GM21723 (cell line): ENCODE results near the gene PSEN2.

ENCODE experiments used
- ATAC-seq: cut with Tn5 transposase; IDR thresholded peaks from one replicate; pipeline ENCODE4 v1.9.1; 2021; ENCODE audit warnings: mild to moderate bottlenecking, moderate library complexity; ENCODE audit not compliant: unreplicated experiment

Gene PSEN2

GRCh38 chr1:226884966-226885820 lies 14.8 kb downstream of the PSEN2 start:
- no peak for ATAC-seq

DNA sequence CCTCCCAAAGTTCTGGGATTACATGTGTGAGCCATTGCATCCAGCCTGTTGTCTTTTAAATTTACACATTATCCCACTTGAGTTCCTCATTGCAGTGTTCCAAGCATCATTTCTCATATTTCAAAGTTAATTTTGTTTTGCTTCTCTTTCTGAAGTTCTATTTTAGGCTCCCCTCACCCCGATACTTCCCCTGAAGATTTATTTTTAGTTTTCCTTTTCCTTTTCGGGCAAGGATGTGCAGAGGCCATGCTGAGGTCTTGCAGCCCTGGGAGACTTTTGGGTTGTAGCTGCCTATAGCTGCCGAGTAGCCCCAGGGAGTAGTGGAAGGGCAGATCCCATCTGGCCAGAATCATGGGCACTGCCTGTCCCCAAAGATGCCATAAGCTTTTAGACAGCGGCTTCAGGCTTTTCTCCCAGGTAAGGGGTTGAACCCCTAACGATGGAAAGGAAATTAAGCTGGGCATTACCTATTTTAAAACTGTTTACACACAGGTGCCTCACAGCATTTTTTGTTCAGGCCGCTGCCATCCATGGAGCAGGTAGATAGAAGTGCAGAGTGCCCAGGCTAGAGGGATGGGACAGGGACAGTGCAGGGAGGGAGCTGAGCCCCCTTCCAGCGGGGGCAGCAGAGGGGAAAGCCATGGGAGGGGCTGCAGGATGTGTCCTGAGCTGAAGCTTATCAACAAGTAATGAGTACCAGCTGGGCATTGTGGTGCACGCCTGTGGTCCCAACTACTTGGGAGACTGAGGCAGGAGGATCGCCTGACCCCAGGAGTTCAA lies 15.9 kb downstream of the PSEN2 start:
- ATAC-seq, result no peak

DNA sequence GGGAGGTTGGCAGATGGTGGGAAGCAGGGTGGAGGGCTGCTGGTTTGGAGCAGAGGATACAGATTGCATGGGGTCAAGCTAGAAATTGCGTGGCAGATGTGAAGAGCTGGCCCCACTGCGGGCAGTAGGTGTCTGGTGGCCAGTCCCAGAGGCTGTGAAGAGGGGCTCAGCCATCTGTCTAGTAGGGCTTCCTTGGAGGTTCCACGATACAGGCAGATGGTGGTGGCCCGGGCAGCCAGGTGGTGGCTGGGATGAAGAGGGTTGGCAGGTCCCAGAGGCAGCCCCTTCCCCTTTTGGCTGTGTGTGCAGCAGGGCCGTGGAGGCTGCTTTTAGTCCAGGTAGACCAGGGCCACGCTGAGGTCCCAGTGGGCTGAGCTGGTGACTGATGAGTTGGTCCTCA lies 16.6 kb downstream of the PSEN2 start:
- ATAC-seq, result no peak

DNA sequence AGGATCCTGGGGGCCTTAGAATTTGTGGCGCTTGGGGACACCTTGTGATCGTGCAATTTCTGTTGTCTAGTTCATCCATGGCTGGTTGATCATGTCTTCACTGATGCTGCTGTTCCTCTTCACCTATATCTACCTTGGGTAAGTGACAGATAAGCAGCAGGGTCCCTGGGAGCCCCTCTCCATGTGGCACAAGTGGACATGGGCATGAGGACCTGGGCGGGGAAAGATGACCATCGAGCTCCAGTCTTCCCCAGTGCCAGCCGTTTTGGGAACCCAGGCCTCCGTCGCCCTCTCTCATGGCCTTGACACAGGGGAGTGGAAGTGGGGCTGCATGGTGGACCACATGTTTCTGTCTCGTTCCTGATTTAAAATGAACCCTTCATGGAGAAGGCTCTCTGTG lies 17.6 kb downstream of the PSEN2 start:
- ATAC-seq, result no peak

DNA sequence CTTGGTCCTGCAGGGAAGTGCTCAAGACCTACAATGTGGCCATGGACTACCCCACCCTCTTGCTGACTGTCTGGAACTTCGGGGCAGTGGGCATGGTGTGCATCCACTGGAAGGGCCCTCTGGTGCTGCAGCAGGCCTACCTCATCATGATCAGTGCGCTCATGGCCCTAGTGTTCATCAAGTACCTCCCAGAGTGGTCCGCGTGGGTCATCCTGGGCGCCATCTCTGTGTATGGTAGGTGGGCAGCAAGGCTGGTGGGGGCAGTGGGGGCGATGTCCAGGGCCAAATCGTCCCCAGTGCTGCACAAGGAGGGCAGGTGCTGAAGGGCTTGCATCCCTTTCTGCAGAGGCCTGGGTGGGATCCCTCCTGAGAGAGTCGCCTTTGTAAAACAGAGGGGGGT lies 18.4 kb downstream of the PSEN2 start:
- no peak for ATAC-seq

- no peak for ATAC-seq
These were observed 19.4 kb downstream of the PSEN2 start for GRCh38 chr1:226889616-226890330.

- no peak for ATAC-seq
These were observed 20.1 kb downstream of the PSEN2 start for GRCh38 chr1:226890331-226891108.

- ATAC-seq, result no peak
These were observed 20.9 kb downstream of the PSEN2 start for GRCh38 chr1:226891346-226891745.

DNA sequence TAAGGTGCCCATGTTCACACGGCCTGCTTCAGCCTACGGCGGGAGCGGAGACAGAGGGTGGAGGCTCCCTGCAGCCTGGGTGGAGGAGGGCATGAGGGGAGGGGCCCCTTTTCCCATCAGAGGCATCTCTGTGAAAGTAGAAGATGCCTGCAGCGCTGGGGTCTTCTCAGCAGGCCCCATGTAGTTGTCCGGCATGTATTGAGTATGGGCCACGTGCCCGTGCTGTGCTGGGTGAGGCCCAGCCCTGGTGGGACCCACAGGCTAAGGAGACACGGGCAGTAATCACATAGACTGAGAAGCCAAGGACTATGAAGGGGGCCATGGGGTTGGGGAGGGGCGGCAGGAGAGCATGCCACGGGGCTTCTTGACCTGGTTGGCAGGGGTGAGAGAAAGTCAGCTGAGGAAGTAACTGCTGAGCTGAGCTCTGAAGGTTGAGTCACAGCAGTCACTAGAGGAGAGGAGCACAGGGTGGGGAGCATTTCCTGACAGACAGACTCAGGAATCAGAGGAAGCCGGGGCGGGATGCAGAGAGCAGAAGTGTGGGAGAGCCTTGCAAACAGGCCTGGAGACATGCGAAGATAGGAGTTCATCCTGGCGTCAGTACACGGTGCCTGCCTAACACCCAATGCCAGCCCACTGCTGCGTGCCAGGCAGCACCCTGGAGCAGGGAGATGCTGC lies 21.6 kb downstream of the PSEN2 start:
- no peak for ATAC-seq

DNA sequence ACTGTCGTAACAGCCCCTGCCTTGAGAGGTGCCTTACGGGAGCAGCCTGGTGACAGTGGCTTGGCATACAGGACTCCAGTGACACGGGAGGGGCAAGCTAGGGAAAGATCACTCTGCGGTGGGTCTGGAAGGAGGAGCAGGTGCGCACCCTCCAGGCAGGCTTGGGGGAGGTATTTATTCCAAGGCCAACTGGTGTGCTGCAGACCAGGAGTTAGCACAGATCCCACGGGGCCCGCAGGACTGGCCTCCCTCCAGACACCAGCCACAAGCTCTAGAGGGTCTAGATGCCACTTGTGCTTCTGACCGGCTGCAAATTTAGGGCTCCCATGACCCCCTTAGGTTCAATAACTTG lies 22.1 kb downstream of the PSEN2 start:
- ATAC-seq, result no peak

GRCh38 chr1:226893936-226894335 lies 23.5 kb downstream of the PSEN2 start:
- no peak for ATAC-seq

DNA sequence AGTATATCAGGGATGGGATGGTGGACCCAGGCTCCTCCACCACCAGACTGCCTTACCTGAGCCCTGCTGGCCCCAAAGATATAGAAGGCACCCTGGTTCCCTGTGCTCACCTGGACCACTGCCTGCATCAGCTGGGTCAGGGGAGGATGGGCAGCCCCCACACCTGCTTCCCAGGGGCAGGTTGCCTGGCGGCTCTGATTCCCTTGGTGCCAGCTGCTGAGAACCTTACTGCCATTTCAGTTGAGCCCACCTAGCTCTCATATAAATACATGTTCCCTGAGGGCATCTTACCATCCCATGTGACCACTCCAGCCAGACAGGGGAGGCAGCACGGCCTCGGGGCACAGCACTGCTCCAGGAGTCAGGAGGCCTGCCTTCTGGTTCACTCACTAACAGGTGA lies 24.4 kb downstream of the PSEN2 start:
- no peak for ATAC-seq

DNA sequence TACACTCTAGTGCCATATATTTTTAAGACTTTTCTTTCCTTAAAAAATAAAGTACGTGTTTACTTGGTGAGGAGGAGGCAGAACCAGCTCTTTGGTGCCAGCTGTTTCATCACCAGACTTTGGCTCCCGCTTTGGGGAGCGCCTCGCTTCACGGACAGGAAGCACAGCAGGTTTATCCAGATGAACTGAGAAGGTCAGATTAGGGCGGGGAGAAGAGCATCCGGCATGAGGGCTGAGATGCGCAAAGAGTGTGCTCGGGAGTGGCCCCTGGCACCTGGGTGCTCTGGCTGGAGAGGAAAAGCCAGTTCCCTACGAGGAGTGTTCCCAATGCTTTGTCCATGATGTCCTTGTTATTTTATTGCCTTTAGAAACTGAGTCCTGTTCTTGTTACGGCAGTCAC lies 25.2 kb downstream of the PSEN2 start:
- ATAC-seq, result no peak

- no peak for ATAC-seq
These were observed 27.8 kb downstream of the PSEN2 start for GRCh38 chr1:226898246-226898645.

- no peak for ATAC-seq
These were observed 31.0 kb downstream of the PSEN2 start for GRCh38 chr1:226901421-226901820.

GRCh38 chr1:226902601-226903000 lies 32.2 kb downstream of the PSEN2 start:
- ATAC-seq, result no peak

GRCh38 chr1:226903819-226904716 lies 33.7 kb downstream of the PSEN2 start:
- ATAC-seq, result no peak

- no peak for ATAC-seq
These were observed 34.4 kb downstream of the PSEN2 start for GRCh38 chr1:226904772-226905171.

- ATAC-seq, result no peak
These were observed 38.0 kb downstream of the PSEN2 start for GRCh38 chr1:226908419-226908818.
